HepG2 (cell line): ENCODE measurements around the gene IQGAP2. TPM values are rescaled to one million over a fixed set of nuclear protein-coding genes. Genes with fewer than 3 reads are reported as not detected.
A peak's percentile ranks its signal among the peaks of the same experiment; 100 is the strongest.

ENCODE experiments used
- EZH2 ChIP-seq: conservative IDR thresholded peaks from 2 replicates; pipeline ENCODE4 v1.6.1; 2012; ENCODE audit warnings: mild to moderate bottlenecking, low read depth, low read length, moderate library complexity
- MTA3 ChIP-seq: sonication (generic); formaldehyde crosslinking; IDR thresholded peaks from 2 replicates; pipeline ENCODE4 v1.4.0; 2020; ENCODE audit warnings: missing genetic modification reagents
- MTF2 ChIP-seq: sonication (generic); formaldehyde crosslinking; IDR thresholded peaks from 2 replicates; pipeline ENCODE4 v1.5.0; 2020; ENCODE audit warnings: missing genetic modification reagents, borderline replicate concordance
- NCOA5 ChIP-seq: sonication (generic); formaldehyde crosslinking; IDR thresholded peaks from 2 replicates; pipeline ENCODE4 v1.4.0; 2020; ENCODE audit warnings: missing genetic modification reagents
- NFE2L1 ChIP-seq: sonication (generic); formaldehyde crosslinking; IDR thresholded peaks from 2 replicates; pipeline ENCODE4 v1.4.0; 2020; ENCODE audit warnings: missing genetic modification reagents, mild to moderate bottlenecking, borderline replicate concordance
- REXO4 ChIP-seq: sonication (generic); formaldehyde crosslinking; IDR thresholded peaks from 2 replicates; pipeline ENCODE4 v1.8.0; 2022; ENCODE audit warnings: missing genetic modification reagents, mild to moderate bottlenecking, borderline replicate concordance
- ZNF501 ChIP-seq: sonication (generic); formaldehyde crosslinking; IDR thresholded peaks from 2 replicates; pipeline ENCODE4 v1.5.1; 2020; ENCODE audit warnings: mild to moderate bottlenecking, moderate library complexity, missing genetic modification reagents
- ZNF510 ChIP-seq: sonication (generic); formaldehyde crosslinking; IDR thresholded peaks from 2 replicates; pipeline ENCODE4 v1.4.0; 2020; ENCODE audit warnings: low read depth, mild to moderate bottlenecking, missing genetic modification reagents
- ZNF678 ChIP-seq: sonication (generic); formaldehyde crosslinking; IDR thresholded peaks from 2 replicates; pipeline ENCODE4 v1.4.0; 2020; ENCODE audit warnings: mild to moderate bottlenecking, missing genetic modification reagents
- ZNF746 ChIP-seq: sonication (generic); formaldehyde crosslinking; IDR thresholded peaks from 2 replicates; pipeline ENCODE4 v1.8.0; 2022; ENCODE audit warnings: mild to moderate bottlenecking, missing genetic modification reagents
- polyA plus RNA-seq, 8 experiments: library from polyadenylated mRNA; depleted of rRNA in 3 of 8; stranded (reverse) in 7 of 8; unstranded in 1 of 8; fragments of >200 nt; fragmentation: Illumina TruSeq in 4 of 8; extraction: Trizol in 4 of 8; gene quantifications; 2 replicates each; pipeline versions ENCODE4 v1.2.1 to v1.2.3, GENCODE V29; 2011 to 2016; ENCODE audit warnings: low read depth in 4 of 8, missing spikeins in 1 of 8, mixed read lengths in 1 of 8; ENCODE audit not compliant: insufficient read depth in 1 of 8
- total RNA-seq, 5 experiments: library from RNA; depleted of rRNA; stranded (reverse); fragments of >200 nt; fragmentation: Illumina TruSeq; extraction: Trizol; gene quantifications; 2 replicates each; pipeline ENCODE4 v1.2.3, GENCODE V29; 2016; ENCODE audit warnings: low read depth in 1 of 5
- TF ChIP-seq, protein P1 (sequence below): sonication (generic); formaldehyde crosslinking; IDR thresholded peaks from 2 replicates; pipeline ENCODE4 v1.9.0; 2021; ENCODE audit warnings: missing genetic modification reagents, mild to moderate bottlenecking, borderline replicate concordance
- TF ChIP-seq, protein P2 (sequence below): sonication (generic); formaldehyde crosslinking; IDR thresholded peaks from 2 replicates; pipeline ENCODE4 v1.4.0; 2020; ENCODE audit warnings: missing genetic modification reagents, mild to moderate bottlenecking, borderline replicate concordance
- TF ChIP-seq, protein P3 (sequence below): sonication (generic); formaldehyde crosslinking; IDR thresholded peaks from 2 replicates; pipeline ENCODE4 v1.4.0; 2020; ENCODE audit warnings: missing genetic modification reagents
- TF ChIP-seq, protein P4 (sequence below): sonication (generic); formaldehyde crosslinking; IDR thresholded peaks from 2 replicates; pipeline ENCODE4 v1.4.0; 2020; ENCODE audit warnings: missing genetic modification reagents
- TF ChIP-seq, protein P5 (sequence below): IDR thresholded peaks from 2 replicates; pipeline ENCODE4 v1.6.1; 2016; ENCODE audit warnings: control low read depth

The IQGAP2 gene
- total and polyA plus RNA-seq, 2 of the 13 experiments (the other 11 are each of a cell fraction or from before 2014, with no cell fraction given), result 35.2 to 83.3 TPM

DNA sequence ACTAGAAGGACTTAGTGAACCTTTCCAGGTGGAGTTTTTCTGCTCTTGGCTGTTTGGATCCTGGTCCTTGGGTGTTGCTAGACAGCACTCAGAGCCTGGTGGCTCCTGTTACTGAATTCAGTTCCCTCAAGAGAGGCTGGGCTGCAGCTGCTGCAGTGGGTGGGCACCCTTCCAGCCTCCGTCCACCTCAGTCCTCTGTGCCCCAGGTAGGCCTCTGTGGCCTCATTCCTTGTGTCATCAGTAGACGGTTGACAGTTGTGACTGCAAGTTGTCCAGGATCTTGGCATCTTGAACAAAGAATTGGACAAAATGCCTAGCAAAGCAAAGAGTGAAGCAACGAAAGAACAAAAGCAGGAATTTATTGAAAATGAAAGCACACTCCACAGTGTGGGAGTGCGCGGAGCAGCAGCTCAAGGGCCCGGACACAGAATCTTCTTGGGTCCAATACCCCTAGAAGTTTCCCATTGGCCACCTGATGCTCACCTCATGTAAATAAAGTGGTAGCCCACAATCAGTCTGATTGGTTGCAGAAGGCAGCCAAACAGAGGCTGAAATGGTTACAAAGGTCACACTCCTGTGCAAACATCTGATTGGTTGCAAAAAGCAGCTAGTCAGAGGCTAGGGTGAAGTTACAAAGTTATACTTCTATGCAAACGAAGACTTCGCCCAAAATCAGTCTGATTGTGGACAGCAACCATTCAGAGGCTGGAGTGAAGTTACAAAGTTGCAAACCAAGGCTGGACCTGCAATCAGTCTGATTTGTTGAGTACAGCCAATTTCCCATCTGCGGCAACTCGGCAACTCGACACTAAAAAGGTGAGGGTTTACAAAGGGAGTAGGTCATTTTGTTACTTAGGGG lies 352.9 kb downstream of the IQGAP2 start (continued):
- no peak for TF ChIP-seq NFE2L1 (CRISPR knock-in tag)
- TF ChIP-seq, protein P1, sequence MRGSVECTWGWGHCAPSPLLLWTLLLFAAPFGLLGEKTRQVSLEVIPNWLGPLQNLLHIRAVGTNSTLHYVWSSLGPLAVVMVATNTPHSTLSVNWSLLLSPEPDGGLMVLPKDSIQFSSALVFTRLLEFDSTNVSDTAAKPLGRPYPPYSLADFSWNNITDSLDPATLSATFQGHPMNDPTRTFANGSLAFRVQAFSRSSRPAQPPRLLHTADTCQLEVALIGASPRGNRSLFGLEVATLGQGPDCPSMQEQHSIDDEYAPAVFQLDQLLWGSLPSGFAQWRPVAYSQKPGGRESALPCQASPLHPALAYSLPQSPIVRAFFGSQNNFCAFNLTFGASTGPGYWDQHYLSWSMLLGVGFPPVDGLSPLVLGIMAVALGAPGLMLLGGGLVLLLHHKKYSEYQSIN, result no peak
- TF ChIP-seq ZNF678, result no peak
- TF ChIP-seq ZNF746 (CRISPR knock-in tag), result peak; percentile 32; the same call in 1 of the 2 replicates
- no peak for TF ChIP-seq NCOA5 (CRISPR knock-in tag)
- TF ChIP-seq EZH2, result no peak
- TF ChIP-seq REXO4 (CRISPR knock-in tag), result no peak
- no peak for TF ChIP-seq MTF2 (CRISPR knock-in tag)
- TF ChIP-seq, protein P2, sequence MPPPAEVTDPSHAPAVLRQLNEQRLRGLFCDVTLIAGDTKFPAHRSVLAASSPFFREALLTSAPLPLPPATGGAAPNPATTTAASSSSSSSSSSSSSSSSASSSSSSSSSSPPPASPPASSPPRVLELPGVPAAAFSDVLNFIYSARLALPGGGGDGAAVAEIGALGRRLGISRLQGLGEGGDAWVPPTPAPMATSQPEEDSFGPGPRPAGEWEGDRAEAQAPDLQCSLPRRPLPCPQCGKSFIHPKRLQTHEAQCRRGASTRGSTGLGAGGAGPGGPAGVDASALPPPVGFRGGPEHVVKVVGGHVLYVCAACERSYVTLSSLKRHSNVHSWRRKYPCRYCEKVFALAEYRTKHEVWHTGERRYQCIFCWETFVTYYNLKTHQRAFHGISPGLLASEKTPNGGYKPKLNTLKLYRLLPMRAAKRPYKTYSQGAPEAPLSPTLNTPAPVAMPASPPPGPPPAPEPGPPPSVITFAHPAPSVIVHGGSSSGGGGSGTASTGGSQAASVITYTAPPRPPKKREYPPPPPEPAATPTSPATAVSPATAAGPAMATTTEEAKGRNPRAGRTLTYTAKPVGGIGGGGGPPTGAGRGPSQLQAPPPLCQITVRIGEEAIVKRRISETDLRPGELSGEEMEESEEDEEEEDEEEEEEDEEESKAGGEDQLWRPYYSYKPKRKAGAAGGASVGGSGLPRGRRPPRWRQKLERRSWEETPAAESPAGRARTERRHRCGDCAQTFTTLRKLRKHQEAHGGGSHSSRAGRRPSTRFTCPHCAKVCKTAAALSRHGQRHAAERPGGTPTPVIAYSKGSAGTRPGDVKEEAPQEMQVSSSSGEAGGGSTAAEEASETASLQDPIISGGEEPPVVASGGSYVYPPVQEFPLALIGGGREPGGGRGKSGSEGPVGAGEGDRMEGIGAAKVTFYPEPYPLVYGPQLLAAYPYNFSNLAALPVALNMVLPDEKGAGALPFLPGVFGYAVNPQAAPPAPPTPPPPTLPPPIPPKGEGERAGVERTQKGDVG, result no peak
- 0 out of 2 replicates have a peak, but pooled peaks have one; percentile 21 for TF ChIP-seq ZNF501 (CRISPR knock-in tag)
- TF ChIP-seq, protein P3, sequence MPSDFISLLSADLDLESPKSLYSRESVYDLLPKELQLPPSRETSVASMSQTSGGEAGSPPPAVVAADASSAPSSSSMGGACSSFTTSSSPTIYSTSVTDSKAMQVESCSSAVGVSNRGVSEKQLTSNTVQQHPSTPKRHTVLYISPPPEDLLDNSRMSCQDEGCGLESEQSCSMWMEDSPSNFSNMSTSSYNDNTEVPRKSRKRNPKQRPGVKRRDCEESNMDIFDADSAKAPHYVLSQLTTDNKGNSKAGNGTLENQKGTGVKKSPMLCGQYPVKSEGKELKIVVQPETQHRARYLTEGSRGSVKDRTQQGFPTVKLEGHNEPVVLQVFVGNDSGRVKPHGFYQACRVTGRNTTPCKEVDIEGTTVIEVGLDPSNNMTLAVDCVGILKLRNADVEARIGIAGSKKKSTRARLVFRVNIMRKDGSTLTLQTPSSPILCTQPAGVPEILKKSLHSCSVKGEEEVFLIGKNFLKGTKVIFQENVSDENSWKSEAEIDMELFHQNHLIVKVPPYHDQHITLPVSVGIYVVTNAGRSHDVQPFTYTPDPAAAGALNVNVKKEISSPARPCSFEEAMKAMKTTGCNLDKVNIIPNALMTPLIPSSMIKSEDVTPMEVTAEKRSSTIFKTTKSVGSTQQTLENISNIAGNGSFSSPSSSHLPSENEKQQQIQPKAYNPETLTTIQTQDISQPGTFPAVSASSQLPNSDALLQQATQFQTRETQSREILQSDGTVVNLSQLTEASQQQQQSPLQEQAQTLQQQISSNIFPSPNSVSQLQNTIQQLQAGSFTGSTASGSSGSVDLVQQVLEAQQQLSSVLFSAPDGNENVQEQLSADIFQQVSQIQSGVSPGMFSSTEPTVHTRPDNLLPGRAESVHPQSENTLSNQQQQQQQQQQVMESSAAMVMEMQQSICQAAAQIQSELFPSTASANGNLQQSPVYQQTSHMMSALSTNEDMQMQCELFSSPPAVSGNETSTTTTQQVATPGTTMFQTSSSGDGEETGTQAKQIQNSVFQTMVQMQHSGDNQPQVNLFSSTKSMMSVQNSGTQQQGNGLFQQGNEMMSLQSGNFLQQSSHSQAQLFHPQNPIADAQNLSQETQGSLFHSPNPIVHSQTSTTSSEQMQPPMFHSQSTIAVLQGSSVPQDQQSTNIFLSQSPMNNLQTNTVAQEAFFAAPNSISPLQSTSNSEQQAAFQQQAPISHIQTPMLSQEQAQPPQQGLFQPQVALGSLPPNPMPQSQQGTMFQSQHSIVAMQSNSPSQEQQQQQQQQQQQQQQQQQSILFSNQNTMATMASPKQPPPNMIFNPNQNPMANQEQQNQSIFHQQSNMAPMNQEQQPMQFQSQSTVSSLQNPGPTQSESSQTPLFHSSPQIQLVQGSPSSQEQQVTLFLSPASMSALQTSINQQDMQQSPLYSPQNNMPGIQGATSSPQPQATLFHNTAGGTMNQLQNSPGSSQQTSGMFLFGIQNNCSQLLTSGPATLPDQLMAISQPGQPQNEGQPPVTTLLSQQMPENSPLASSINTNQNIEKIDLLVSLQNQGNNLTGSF (CRISPR knock-in tag), result no peak
- TF ChIP-seq, protein P4, sequence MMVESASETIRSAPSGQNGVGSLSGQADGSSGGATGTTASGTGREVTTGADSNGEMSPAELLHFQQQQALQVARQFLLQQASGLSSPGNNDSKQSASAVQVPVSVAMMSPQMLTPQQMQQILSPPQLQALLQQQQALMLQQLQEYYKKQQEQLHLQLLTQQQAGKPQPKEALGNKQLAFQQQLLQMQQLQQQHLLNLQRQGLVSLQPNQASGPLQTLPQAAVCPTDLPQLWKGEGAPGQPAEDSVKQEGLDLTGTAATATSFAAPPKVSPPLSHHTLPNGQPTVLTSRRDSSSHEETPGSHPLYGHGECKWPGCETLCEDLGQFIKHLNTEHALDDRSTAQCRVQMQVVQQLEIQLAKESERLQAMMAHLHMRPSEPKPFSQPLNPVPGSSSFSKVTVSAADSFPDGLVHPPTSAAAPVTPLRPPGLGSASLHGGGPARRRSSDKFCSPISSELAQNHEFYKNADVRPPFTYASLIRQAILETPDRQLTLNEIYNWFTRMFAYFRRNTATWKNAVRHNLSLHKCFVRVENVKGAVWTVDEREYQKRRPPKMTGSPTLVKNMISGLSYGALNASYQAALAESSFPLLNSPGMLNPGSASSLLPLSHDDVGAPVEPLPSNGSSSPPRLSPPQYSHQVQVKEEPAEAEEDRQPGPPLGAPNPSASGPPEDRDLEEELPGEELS (CRISPR knock-in tag), result 0 out of 2 replicates have a peak, but pooled peaks have one; percentile 25
- TF ChIP-seq MTA3 (CRISPR knock-in tag), result no peak
- TF ChIP-seq, protein P5, sequence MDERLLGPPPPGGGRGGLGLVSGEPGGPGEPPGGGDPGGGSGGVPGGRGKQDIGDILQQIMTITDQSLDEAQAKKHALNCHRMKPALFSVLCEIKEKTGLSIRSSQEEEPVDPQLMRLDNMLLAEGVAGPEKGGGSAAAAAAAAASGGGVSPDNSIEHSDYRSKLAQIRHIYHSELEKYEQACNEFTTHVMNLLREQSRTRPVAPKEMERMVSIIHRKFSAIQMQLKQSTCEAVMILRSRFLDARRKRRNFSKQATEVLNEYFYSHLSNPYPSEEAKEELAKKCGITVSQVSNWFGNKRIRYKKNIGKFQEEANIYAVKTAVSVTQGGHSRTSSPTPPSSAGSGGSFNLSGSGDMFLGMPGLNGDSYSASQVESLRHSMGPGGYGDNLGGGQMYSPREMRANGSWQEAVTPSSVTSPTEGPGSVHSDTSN, result no peak
- TF ChIP-seq ZNF510 (CRISPR knock-in tag), result no peak
